ENCODE measurements around the gene MAP2.

DNA sequence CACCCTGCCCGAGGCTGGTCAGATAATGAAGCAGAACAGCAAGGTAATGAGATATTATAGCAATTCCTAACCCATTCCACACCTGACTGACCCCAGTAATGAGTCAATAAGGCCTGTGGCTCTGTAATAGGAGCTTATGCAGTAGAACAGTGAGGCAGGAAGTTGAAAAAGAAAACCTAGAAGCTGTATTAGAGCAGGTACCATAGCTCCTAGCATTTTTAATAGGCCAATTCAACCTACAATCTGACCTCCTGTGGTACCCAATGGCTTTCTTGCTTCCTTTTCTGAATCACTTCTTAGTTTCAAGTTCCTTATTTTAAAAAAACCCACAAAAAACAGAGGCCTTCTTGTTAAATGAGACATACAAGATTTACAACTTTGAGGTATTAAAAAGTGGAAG is 43.6 kb upstream of the MAP2 start:
- TF ChIP-seq POLR2AphosphoS5 (IDR thresholded peaks at IDR 0.05; ENCODE audit: insufficient read depth, low read depth, low read length) (no peak), EZH2 (IDR thresholded peaks at IDR 0.05; ENCODE audit: borderline replicate concordance, low read depth, low read length, severe bottlenecking) (no peak), FOS (IDR thresholded peaks at IDR 0.05; ENCODE audit: borderline replicate concordance, insufficient read depth, low read length) (no peak), GATA2 (IDR thresholded peaks at IDR 0.05; ENCODE audit: insufficient read depth, insufficient read length, low read depth, low read length) (no peak), POLR2A (IDR thresholded peaks at IDR 0.05; ENCODE audit: low read depth, low read length) (no peak)
- TF ChIP-seq, protein P1, sequence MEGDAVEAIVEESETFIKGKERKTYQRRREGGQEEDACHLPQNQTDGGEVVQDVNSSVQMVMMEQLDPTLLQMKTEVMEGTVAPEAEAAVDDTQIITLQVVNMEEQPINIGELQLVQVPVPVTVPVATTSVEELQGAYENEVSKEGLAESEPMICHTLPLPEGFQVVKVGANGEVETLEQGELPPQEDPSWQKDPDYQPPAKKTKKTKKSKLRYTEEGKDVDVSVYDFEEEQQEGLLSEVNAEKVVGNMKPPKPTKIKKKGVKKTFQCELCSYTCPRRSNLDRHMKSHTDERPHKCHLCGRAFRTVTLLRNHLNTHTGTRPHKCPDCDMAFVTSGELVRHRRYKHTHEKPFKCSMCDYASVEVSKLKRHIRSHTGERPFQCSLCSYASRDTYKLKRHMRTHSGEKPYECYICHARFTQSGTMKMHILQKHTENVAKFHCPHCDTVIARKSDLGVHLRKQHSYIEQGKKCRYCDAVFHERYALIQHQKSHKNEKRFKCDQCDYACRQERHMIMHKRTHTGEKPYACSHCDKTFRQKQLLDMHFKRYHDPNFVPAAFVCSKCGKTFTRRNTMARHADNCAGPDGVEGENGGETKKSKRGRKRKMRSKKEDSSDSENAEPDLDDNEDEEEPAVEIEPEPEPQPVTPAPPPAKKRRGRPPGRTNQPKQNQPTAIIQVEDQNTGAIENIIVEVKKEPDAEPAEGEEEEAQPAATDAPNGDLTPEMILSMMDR (IDR thresholded peaks at IDR 0.05; ENCODE audit: extremely low read depth in 1 of 2, insufficient read depth in 1 of 2, low read depth in 1 of 2, low read length in 2 of 2): no peak

All from endothelial cell of umbilical vein (primary cell).